Upper lobe of left lung (tissue), 6 donors: Measurements from ENCODE around the gene EVC. TPM values are rescaled to one million over a fixed set of nuclear protein-coding genes. Genes with fewer than 3 reads are reported as not detected.

Experiments
- ATAC-seq, 2 donors: fragments of 200-7000 bp; cut with Tn5 transposase; one replicate each; pipeline ENCODE4 v1.9.1; 2022; ENCODE audit warnings: mild to moderate bottlenecking in 2 of 2, moderate library complexity in 2 of 2; ENCODE audit not compliant: low FRiP score in 2 of 2
- DNase-seq, 2 donors: peaks; one replicate each; pipeline ENCODE4 v3.0.0-alpha.2; 2019 to 2020
- H3K27ac ChIP-seq, 4 donors: fragments of 200-600 bp; sonication (generic); one replicate each; pipeline ENCODE4 v1.5.1; 2016 to 2019
- H3K27me3 ChIP-seq, 4 donors: fragments of 200-600 bp; sonication (generic); one replicate each; pipeline ENCODE4 v1.5.1; 2017 to 2019
- H3K36me3 ChIP-seq, 4 donors: fragments of 200-600 bp; sonication (generic); one replicate each; pipeline ENCODE4 v1.5.1; 2016 to 2019
- H3K4me1 ChIP-seq, 4 donors: fragments of 200-600 bp; sonication (generic); one replicate each; pipeline ENCODE4 v1.5.1; 2018 to 2019
- H3K4me3 ChIP-seq, 4 donors: fragments of 200-600 bp; sonication (generic); one replicate each; pipeline ENCODE4 v1.5.1; 2017 to 2019; ENCODE audit warnings: mild to moderate bottlenecking in 2 of 4, moderate library complexity in 1 of 4
- H3K9me3 ChIP-seq, 4 donors: fragments of 200-600 bp; sonication (generic); one replicate each; pipeline ENCODE4 v1.5.1; 2018 to 2019
- CTCF ChIP-seq, 6 experiments: fragments of 450-650 bp in 4 of 6; fragments of 200-600 bp in 2 of 6; sonication (generic) in 2 of 6; IDR thresholded peaks; one replicate each; pipeline ENCODE4 v1.5.1; 2016 to 2019; ENCODE audit warnings: antibody characterized with exemption in 6 of 6
- EP300 ChIP-seq, 4 donors: sonication (generic); formaldehyde crosslinking; IDR thresholded peaks; one replicate each; pipeline ENCODE4 v1.5.1; 2017; ENCODE audit warnings: antibody characterized with exemption in 4 of 4, control low read depth in 2 of 4
- POLR2A ChIP-seq, 4 donors: fragments of 450-650 bp; IDR thresholded peaks; one replicate each; pipeline ENCODE4 v1.5.1; 2016 to 2017; ENCODE audit warnings: antibody characterized with exemption in 4 of 4, mild to moderate bottlenecking in 2 of 4
- POLR2AphosphoS5 ChIP-seq, 2 donors: sonication (generic); formaldehyde crosslinking; IDR thresholded peaks; one replicate each; pipeline ENCODE4 v1.5.1; 2017; ENCODE audit warnings: antibody characterized with exemption in 2 of 2
- WGBS, 2 donors: methylation state at CpG; one replicate each; pipeline ENCODE4 v1.1.5; 2017 to 2018; 5-methylcytosine and 5-hydroxymethylcytosine counted together
- total RNA-seq, 6 donors: library from RNA; depleted of rRNA in 4 of 6; stranded (reverse); fragments of >200 nt in 4 of 6; gene quantifications; one replicate each; pipeline versions ENCODE4 v1.1.0 to v1.2.1, GENCODE V29; 2016 to 2021
- donor health status: DM: no; HTN: no; CAD: no; lungs with moderate emphysema.
- donor health status: DM: no; HTN: yes; CAD: no; lungs with severe emphysema.

EVC gene
- total RNA-seq, 6 donors from 2014 or later = 25.6 to 65.1 (median 36.2) TPM

GRCh38 chr4:5751666-5752375 is 40.8 kb downstream of the EVC start:
- Histone ChIP-seq H3K27ac (no peak overlapping the region), H3K4me1 (no peaks in the 10 kb centered on the region), H3K9me3 (no peaks in the 10 kb centered on the region), H3K36me3 (peaks cover 0 to 46% (median 7%) of the 10 kb centered on the region in 4 donors), H3K27me3 (no peaks in the 10 kb centered on the region), H3K4me3 (no peak overlapping the region)
- no peak for DNase-seq
- WGBS, 2 donors = 78 to 93% methylated on average over 4 to 13 of the region's 14 CpGs
- no peak for ATAC-seq
- TF ChIP-seq CTCF (IDR thresholded peaks at IDR 0.05) (no peak), POLR2AphosphoS5 (IDR thresholded peaks at IDR 0.05) (no peak), POLR2A (IDR thresholded peaks at IDR 0.05) (no peak), EP300 (IDR thresholded peaks at IDR 0.05) (no peak)

GRCh38 chr4:5752376-5753184 is 41.6 kb downstream of the EVC start:
- Histone ChIP-seq H3K9me3 (no peaks in the 10 kb centered on the region), H3K27me3 (no peaks in the 10 kb centered on the region), H3K4me1 (no peaks in the 10 kb centered on the region), H3K27ac (no peak overlapping the region), H3K4me3 (no peak overlapping the region), H3K36me3 (peaks cover 0 to 52% (median 7%) of the 10 kb centered on the region in 4 donors)
- ATAC-seq = no peak
- no peak for DNase-seq
- 82 to 86% methylated on average over 20 to 26 of the region's 26 CpGs for WGBS, 2 donors
- TF ChIP-seq EP300 (IDR thresholded peaks at IDR 0.05) (no peak), CTCF (IDR thresholded peaks at IDR 0.05) (no peak), POLR2A (IDR thresholded peaks at IDR 0.05) (no peak), POLR2AphosphoS5 (IDR thresholded peaks at IDR 0.05) (no peak)

GRCh38 chr4:5753366-5753765 is 42.4 kb downstream of the EVC start:
- Histone ChIP-seq H3K4me3 (no peak overlapping the region), H3K4me1 (no peaks in the 10 kb centered on the region), H3K27me3 (no peaks in the 10 kb centered on the region), H3K36me3 (peaks cover 0 to 56% (median 7%) of the 10 kb centered on the region in 4 donors), H3K9me3 (no peaks in the 10 kb centered on the region), H3K27ac (no peak overlapping the region)
- TF ChIP-seq POLR2AphosphoS5 (IDR thresholded peaks at IDR 0.05) (no peak), CTCF (IDR thresholded peaks at IDR 0.05) (no peak)
- DNase-seq = no peak
- 89% methylated on average over 6 of the region's 7 CpGs; no CpG with 5 or more reads in 1 of the 2 donors for WGBS, 2 donors
- ATAC-seq = no peak

GRCh38 chr4:5753766-5754528 is 42.9 kb downstream of the EVC start:
- H3K4me1 ChIP-seq = no peaks in the 10 kb centered on the region
- TF ChIP-seq CTCF (IDR thresholded peaks at IDR 0.05) (no peak), EP300 (IDR thresholded peaks at IDR 0.05) (no peak)
- peaks cover 0 to 62% (median 7%) of the 10 kb centered on the region in 4 donors for H3K36me3 ChIP-seq
- no peak for ATAC-seq
- H3K4me3 ChIP-seq = no peak overlapping the region
- WGBS, 2 donors = 85% methylated on average over 5 to 19 of the region's 19 CpGs
- DNase-seq = no peak
- no peaks in the 10 kb centered on the region for H3K27me3 ChIP-seq
- no peaks in the 10 kb centered on the region for H3K9me3 ChIP-seq
- H3K27ac ChIP-seq = no peak overlapping the region
